ENCODE measurements around the gene ZBTB17. TPM values are rescaled to one million over a fixed set of nuclear protein-coding genes. Genes with fewer than 3 reads are reported as not detected.

The ZBTB17 gene
- total and polyA plus RNA-seq, 9 of the 15 experiments (the other 6 are each of a cell fraction or from before 2014, with no cell fraction given): 1.1 to 53.4 (median 29.6) TPM

DNA sequence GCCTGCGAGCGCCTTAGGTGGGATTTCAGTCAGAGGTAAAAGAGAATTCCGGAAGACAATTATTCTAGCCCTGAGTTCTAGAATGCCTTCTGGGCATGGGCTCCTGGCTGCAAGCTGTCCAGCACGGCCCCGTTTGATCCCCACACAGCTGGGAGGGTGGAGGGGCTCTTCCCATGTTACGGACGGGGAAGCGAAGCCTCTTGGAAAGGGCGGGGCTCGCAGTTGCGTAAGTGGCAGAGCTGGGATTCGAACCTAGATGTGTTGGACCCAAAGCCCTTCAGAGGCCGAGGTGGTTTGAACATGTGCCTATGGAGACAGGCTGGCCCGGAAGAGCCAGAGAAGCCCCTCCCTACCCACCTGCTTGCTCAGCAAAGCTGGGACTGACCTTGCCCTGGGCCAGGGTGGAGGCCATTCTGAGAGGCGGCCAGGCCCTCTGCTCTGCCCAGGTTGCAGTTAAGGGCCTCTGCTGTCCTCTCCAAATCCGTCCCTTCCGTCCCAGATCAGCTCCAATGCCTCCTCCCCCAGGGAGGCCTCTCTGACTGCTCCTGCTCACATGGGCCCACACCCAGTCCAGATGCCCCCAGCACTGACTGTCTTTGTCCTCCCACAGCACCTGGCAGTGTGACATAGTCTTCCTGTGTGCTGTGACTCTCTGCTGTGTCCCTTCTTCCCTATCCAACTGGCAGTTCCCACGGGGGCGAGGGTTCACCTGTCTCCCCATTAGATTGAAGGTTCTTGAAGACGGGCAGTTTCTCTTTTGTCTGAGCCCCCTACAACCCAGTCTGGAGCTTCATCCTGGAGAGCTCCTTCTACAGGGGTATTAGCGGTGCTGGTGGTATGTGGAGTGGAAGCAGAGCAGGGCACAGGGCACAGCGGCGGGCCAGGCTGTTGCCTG is 43.1 kb upstream of the ZBTB17 start:
- H3K9me1 ChIP-seq (ENCODE audit: control insufficient read depth, insufficient read depth, low read length): no peaks in the 10 kb centered on the region
- H3K4me1 ChIP-seq (replicated peaks in 1 of 2; ENCODE audit: control insufficient read depth in 2 of 2, insufficient read depth in 2 of 2, low read length in 2 of 2): peaks cover 13 to 65% of the 10 kb centered on the region in 2 experiments
- intact Hi-C loops (cut with micrococcal nuclease): no loop called here
- 70% methylated on average over 23 of the region's 23 CpGs for whole genome bisulfite sequencing (ENCODE audit: insufficient coverage, low coverage, missing lambda C conversion rate)
- H3K27ac ChIP-seq (ENCODE audit: extremely low read depth, low read depth, low read length): no peak overlapping the region
- peaks cover 7 to 26% of the 10 kb centered on the region in 2 experiments; a peak in 3 of 5 replicates for H3K27me3 ChIP-seq (ENCODE audit: control insufficient read depth in 2 of 2, insufficient read depth in 2 of 2, low read length in 2 of 2)
- POLR2A ChIA-PET: interaction anchor here (0.6 to 1.2 kb wide), 3 partner anchors 9 to 38 kb away, joined by 3 read pairs; no protein-coding TSS in a partner anchor
- H3K4me2 ChIP-seq (ENCODE audit: insufficient read depth, low read length): no peak overlapping the region
- H4K20me1 ChIP-seq (replicated peaks; ENCODE audit: control insufficient read depth, insufficient read depth, low read length): no peaks in the 10 kb centered on the region
- in situ Hi-C loops (cut with MboI): loop anchor here (10.0 kb wide), 1 partner anchor 46 kb away; no protein-coding TSS in a partner anchor
- H3K9ac ChIP-seq (ENCODE audit: insufficient read depth in 1 of 2, low read depth in 2 of 2, low read length in 2 of 2): peak overlapping the region in 1 of 2 experiments; percentile 65; a peak in 2 of 4 replicates
- BruUV-seq (replicated peaks): no TSS peak
- no peak for DNase-seq (ENCODE audit: extremely low read depth in 1 of 4, low spot score in 3 of 4)
- no peak overlapping the region for H2AFZ ChIP-seq (ENCODE audit: low read depth, low read length)
- no peaks in the 10 kb centered on the region for H3K36me3 ChIP-seq (ENCODE audit: control insufficient read depth, insufficient read depth, low read length)
- H3K4me3 ChIP-seq: no peak overlapping the region
- ATAC-seq: no peak
- CTCF ChIA-PET (ENCODE audit: low intra/inter-chr PET ratio): no interaction called here
- FAIRE-seq: no peak
- H3K9me3 ChIP-seq (replicated peaks; ENCODE audit: control insufficient read depth, insufficient read depth, low read depth, low read length): no peaks in the 10 kb centered on the region
- no peaks in the 10 kb centered on the region for H3K79me2 ChIP-seq (ENCODE audit: control insufficient read depth, insufficient read depth, low read length)
- TF ChIP-seq CCNT2 (IDR thresholded peaks at IDR 0.05; ENCODE audit: borderline replicate concordance, extremely low read depth, insufficient read length, low read depth, low read length) (no peak), ZFP36 (IDR thresholded peaks at IDR 0.05; ENCODE audit: low read depth, low read length, partially characterized antibody) (peak; percentile 97), SMARCA5 (IDR thresholded peaks at IDR 0.05) (0 out of 2 replicates have a peak, but pooled peaks have one; percentile 36), SAFB2 (IDR thresholded peaks at IDR 0.05; ENCODE audit: borderline replicate concordance, low read depth, low read length, severe bottlenecking) (no peak), RAD51 (IDR thresholded peaks at IDR 0.05; ENCODE audit: borderline replicate concordance, low read depth) (no peak), BCOR (IDR thresholded peaks at IDR 0.05) (peak; percentile 38; the same call in 1 of the 2 replicates), ESRRA (IDR thresholded peaks at IDR 0.05; ENCODE audit: borderline replicate concordance, low read depth) (no peak)
- TF ChIP-seq, protein P1, sequence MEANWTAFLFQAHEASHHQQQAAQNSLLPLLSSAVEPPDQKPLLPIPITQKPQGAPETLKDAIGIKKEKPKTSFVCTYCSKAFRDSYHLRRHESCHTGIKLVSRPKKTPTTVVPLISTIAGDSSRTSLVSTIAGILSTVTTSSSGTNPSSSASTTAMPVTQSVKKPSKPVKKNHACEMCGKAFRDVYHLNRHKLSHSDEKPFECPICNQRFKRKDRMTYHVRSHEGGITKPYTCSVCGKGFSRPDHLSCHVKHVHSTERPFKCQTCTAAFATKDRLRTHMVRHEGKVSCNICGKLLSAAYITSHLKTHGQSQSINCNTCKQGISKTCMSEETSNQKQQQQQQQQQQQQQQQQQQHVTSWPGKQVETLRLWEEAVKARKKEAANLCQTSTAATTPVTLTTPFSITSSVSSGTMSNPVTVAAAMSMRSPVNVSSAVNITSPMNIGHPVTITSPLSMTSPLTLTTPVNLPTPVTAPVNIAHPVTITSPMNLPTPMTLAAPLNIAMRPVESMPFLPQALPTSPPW (CRISPR knock-in tag; IDR thresholded peaks at IDR 0.05): peak; percentile 27; the same call in 1 of the 2 replicates
- TF ChIP-seq, protein P2, sequence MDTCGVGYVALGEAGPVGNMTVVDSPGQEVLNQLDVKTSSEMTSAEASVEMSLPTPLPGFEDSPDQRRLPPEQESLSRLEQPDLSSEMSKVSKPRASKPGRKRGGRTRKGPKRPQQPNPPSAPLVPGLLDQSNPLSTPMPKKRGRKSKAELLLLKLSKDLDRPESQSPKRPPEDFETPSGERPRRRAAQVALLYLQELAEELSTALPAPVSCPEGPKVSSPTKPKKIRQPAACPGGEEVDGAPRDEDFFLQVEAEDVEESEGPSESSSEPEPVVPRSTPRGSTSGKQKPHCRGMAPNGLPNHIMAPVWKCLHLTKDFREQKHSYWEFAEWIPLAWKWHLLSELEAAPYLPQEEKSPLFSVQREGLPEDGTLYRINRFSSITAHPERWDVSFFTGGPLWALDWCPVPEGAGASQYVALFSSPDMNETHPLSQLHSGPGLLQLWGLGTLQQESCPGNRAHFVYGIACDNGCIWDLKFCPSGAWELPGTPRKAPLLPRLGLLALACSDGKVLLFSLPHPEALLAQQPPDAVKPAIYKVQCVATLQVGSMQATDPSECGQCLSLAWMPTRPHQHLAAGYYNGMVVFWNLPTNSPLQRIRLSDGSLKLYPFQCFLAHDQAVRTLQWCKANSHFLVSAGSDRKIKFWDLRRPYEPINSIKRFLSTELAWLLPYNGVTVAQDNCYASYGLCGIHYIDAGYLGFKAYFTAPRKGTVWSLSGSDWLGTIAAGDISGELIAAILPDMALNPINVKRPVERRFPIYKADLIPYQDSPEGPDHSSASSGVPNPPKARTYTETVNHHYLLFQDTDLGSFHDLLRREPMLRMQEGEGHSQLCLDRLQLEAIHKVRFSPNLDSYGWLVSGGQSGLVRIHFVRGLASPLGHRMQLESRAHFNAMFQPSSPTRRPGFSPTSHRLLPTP (IDR thresholded peaks at IDR 0.05; ENCODE audit: borderline replicate concordance, extremely low read depth, insufficient read length): peak; percentile 55
- TF ChIP-seq, protein P3, sequence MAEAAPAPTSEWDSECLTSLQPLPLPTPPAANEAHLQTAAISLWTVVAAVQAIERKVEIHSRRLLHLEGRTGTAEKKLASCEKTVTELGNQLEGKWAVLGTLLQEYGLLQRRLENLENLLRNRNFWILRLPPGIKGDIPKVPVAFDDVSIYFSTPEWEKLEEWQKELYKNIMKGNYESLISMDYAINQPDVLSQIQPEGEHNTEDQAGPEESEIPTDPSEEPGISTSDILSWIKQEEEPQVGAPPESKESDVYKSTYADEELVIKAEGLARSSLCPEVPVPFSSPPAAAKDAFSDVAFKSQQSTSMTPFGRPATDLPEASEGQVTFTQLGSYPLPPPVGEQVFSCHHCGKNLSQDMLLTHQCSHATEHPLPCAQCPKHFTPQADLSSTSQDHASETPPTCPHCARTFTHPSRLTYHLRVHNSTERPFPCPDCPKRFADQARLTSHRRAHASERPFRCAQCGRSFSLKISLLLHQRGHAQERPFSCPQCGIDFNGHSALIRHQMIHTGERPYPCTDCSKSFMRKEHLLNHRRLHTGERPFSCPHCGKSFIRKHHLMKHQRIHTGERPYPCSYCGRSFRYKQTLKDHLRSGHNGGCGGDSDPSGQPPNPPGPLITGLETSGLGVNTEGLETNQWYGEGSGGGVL (CRISPR knock-in tag; IDR thresholded peaks at IDR 0.05): no peak

All from K562 (cell line).